Activated CD8-positive, alpha-beta T cell treated with anti-CD3 and anti-CD28 coated beads for 36 hours (primary cell): Measurements from ENCODE around the gene NEK7. TPM values are rescaled to one million over a fixed set of nuclear protein-coding genes. Genes with fewer than 3 reads are reported as not detected.

Source experiments
- ATAC-seq: fragments of 200-7000 bp; cut with Tn5 transposase; one replicate; pipeline ENCODE4 v1.10.0; 2021; ENCODE audit warnings: mild to moderate bottlenecking, moderate library complexity
- CTCF ChIA-PET: fragments of 350-600 bp; sonication (Branson Sonifier 250); formaldehyde crosslinking; loops from one replicate; lab custom pipeline; 2021; ENCODE audit warnings: antibody characterized with exemption; lab: Charles Lee
- POLR2A ChIA-PET: fragments of 350-600 bp; sonication (Branson Sonifier 250); formaldehyde crosslinking; loops from one replicate; lab custom pipeline; 2021; ENCODE audit warnings: antibody characterized with exemption; lab: Charles Lee
- DNase-seq: peaks from one replicate; pipeline ENCODE4 v3.0.0-alpha.2; 2020
- H3K27ac Mint-ChIP-seq: one replicate; pipeline ENCODE4 v1.8.0; 2021; ENCODE audit warnings: mild to moderate bottlenecking, mixed read lengths
- H3K27me3 Mint-ChIP-seq: one replicate; pipeline ENCODE4 v1.8.0; 2021; ENCODE audit warnings: mixed read lengths
- H3K36me3 Mint-ChIP-seq: one replicate; pipeline ENCODE4 v1.8.0; 2021; ENCODE audit warnings: low read depth, mixed read lengths
- H3K4me1 Mint-ChIP-seq: one replicate; pipeline ENCODE4 v1.8.0; 2021; ENCODE audit warnings: low read depth, mixed read lengths
- H3K4me3 Mint-ChIP-seq: one replicate; pipeline ENCODE4 v1.8.0; 2021; ENCODE audit warnings: mild to moderate bottlenecking, moderate library complexity, mixed read lengths
- H3K9me3 Mint-ChIP-seq: one replicate; pipeline ENCODE4 v1.8.0; 2021; ENCODE audit warnings: mixed read lengths
- intact Hi-C: fragments of 100-400 bp; cut with micrococcal nuclease; formaldehyde crosslinking; loops from one replicate; pipeline ENCODE4 v1.10.0; 2022
- total RNA-seq, 2 experiments: library from RNA; stranded (reverse); gene quantifications; one replicate each; pipeline ENCODE4 v1.2.3, GENCODE V29; 2021
- TF ChIP-seq, protein P1 (sequence below): fragments of 200-600 bp; IDR thresholded peaks from one replicate; pipeline ENCODE4 v1.8.0; 2022; ENCODE audit warnings: antibody characterized with exemption, mild to moderate bottlenecking

NEK7 gene
- total RNA-seq, 2 experiments from 2014 or later: 71.4 to 76.4 TPM

GRCh38 chr1:198263186-198263585, 106.4 kb downstream of the NEK7 start:
- TF ChIP-seq, protein P1, sequence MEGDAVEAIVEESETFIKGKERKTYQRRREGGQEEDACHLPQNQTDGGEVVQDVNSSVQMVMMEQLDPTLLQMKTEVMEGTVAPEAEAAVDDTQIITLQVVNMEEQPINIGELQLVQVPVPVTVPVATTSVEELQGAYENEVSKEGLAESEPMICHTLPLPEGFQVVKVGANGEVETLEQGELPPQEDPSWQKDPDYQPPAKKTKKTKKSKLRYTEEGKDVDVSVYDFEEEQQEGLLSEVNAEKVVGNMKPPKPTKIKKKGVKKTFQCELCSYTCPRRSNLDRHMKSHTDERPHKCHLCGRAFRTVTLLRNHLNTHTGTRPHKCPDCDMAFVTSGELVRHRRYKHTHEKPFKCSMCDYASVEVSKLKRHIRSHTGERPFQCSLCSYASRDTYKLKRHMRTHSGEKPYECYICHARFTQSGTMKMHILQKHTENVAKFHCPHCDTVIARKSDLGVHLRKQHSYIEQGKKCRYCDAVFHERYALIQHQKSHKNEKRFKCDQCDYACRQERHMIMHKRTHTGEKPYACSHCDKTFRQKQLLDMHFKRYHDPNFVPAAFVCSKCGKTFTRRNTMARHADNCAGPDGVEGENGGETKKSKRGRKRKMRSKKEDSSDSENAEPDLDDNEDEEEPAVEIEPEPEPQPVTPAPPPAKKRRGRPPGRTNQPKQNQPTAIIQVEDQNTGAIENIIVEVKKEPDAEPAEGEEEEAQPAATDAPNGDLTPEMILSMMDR: no peak
- no peaks in the 10 kb centered on the region for H3K27me3 Mint-ChIP-seq
- ChIA-PET POLR2A (no interaction called here), CTCF (no interaction called here)
- no peaks in the 10 kb centered on the region for H3K9me3 Mint-ChIP-seq
- intact Hi-C loops: no loop called here
- peaks cover 13% of the 10 kb centered on the region for H3K36me3 Mint-ChIP-seq
- no peak for ATAC-seq
- H3K27ac Mint-ChIP-seq: no peak overlapping the region
- H3K4me3 Mint-ChIP-seq: no peak overlapping the region
- H3K4me1 Mint-ChIP-seq: peaks cover 48% of the 10 kb centered on the region
- no peak for DNase-seq

DNA sequence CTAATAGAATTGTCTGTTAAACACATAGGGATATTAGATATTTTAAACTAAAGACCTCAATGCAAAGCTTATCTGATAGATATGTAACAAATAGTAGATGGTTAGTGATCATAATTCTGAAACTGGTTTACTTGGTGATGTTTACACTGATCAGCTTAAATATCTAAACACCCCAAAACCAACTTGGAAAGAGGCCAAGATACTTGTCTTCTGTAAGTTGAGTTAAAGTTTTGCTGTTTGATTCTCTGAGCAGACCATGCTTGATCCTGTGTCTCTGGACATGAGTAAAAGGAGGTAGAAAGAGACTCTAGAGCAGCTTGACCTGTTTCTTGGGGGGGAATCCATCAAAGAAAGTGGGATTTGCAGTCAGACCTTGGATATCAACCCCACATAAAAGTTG, 107.5 kb downstream of the NEK7 start:
- peaks cover 39% of the 10 kb centered on the region for H3K4me1 Mint-ChIP-seq
- H3K4me3 Mint-ChIP-seq: no peak overlapping the region
- H3K9me3 Mint-ChIP-seq: no peaks in the 10 kb centered on the region
- intact Hi-C loops: no loop called here
- no peaks in the 10 kb centered on the region for H3K27me3 Mint-ChIP-seq
- ChIA-PET POLR2A (no interaction called here), CTCF (interaction anchor here (0.8 to 1.2 kb wide), 3 partner anchors 10 to 163 kb away, joined by 3 to 4 read pairs (median 3); no protein-coding TSS in a partner anchor)
- TF ChIP-seq, protein P1: no peak
- ATAC-seq (no peak), DNase-seq (no peak)
- peaks cover 13% of the 10 kb centered on the region for H3K36me3 Mint-ChIP-seq
- no peak overlapping the region for H3K27ac Mint-ChIP-seq

DNA sequence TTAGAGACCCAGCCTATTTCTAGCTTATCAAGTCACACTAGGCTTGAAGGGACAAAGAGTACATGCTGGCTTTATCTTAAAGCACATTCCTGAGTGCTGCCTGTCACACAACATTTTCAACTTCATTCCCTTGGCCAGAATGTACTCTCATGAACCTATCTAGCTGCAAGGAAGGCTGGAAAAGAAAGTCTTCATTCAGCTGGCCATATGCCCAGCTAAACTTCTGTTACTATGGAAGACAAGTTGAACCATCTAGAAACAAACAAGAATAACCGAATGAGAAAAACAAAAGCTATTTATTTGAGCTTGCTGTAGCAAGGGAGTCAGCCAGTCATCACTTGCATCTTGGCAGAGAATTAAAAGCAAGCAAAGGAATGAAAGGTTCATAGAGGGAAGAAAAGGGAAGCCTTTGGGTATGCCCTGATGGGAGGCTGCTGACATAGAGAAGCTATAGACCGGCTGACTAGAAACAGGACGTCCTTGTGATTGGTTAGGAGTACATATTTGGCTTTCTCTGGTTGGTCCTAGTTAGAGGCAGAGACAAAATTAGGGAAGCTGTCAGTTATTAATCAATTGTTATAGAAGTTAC, 108.4 kb downstream of the NEK7 start:
- ATAC-seq (no peak), DNase-seq (no peak)
- CTCF ChIA-PET: interaction anchor here (0.8 to 1.3 kb wide), 4 partner anchors 9 to 177 kb away, joined by 3 to 5 read pairs (median 4); no protein-coding TSS in a partner anchor
- H3K4me1 Mint-ChIP-seq: peaks cover 30% of the 10 kb centered on the region
- TF ChIP-seq, protein P1: no peak
- no peaks in the 10 kb centered on the region for H3K27me3 Mint-ChIP-seq
- no peaks in the 10 kb centered on the region for H3K9me3 Mint-ChIP-seq
- intact Hi-C loops: no loop called here
- no peak overlapping the region for H3K27ac Mint-ChIP-seq
- H3K4me3 Mint-ChIP-seq: no peak overlapping the region
- peaks cover 13% of the 10 kb centered on the region for H3K36me3 Mint-ChIP-seq
- POLR2A ChIA-PET: no interaction called here

DNA sequence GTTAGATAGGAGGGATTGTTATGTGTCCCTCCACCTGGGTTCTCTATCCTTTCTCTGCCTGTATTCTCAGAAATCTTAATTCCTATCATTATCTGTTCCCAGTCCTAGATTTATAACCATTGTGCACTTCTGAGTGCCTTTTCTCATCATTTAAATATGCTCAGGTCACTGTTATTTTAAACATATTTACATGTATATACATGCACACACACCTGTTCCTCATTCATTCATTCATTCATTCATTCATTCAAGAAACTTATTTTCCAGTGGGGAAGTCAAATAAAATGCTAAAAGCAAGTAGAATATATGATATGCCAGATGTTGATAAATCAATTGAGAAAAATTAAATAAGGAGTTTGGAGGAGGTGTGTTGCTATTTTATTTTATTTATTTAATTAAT, 110.3 kb downstream of the NEK7 start:
- intact Hi-C loops: no loop called here
- CTCF ChIA-PET: no interaction called here
- POLR2A ChIA-PET: no interaction called here
- TF ChIP-seq, protein P1: no peak
- Mint-ChIP-seq H3K36me3 (peaks cover 23% of the 10 kb centered on the region), H3K9me3 (no peaks in the 10 kb centered on the region), H3K27ac (no peak overlapping the region), H3K27me3 (no peaks in the 10 kb centered on the region), H3K4me1 (peaks cover 25% of the 10 kb centered on the region), H3K4me3 (no peak overlapping the region)
- no peak for ATAC-seq
- no peak for DNase-seq

GRCh38 chr1:198267921-198268320, 111.1 kb downstream of the NEK7 start:
- Mint-ChIP-seq H3K36me3 (peaks cover 21% of the 10 kb centered on the region), H3K9me3 (no peaks in the 10 kb centered on the region), H3K27me3 (no peaks in the 10 kb centered on the region), H3K27ac (no peak overlapping the region), H3K4me1 (peaks cover 30% of the 10 kb centered on the region), H3K4me3 (no peak overlapping the region)
- TF ChIP-seq, protein P1: no peak
- POLR2A ChIA-PET: no interaction called here
- ATAC-seq: no peak
- CTCF ChIA-PET: no interaction called here
- no peak for DNase-seq
- intact Hi-C loops: no loop called here
